PC-3 (cell line): ENCODE measurements around the gene DCTN3.

ENCODE experiments used
- CTCF ChIP-seq: fragments of 300-600 bp; sonication (generic); conservative IDR thresholded peaks from 2 replicates; pipeline ENCODE4 v1.5.1; 2017; ENCODE audit warnings: antibody characterized with exemption, low read depth, mild to moderate bottlenecking, low read length
- EZH2 ChIP-seq: fragments of 300-600 bp; sonication (generic); IDR thresholded peaks from one replicate; pipeline ENCODE4 v1.6.1; 2017; ENCODE audit warnings: antibody characterized with exemption, mild to moderate bottlenecking, low read length; ENCODE audit not compliant: unreplicated experiment
- EZH2phosphoT487 ChIP-seq: fragments of 300-600 bp; sonication (generic); IDR thresholded peaks from 2 replicates; pipeline ENCODE4 v1.6.1; 2018; ENCODE audit warnings: mild to moderate bottlenecking, antibody characterized with exemption, low read length, borderline replicate concordance

GRCh38 chr9:34637356-34638137 is 17.3 kb upstream of the DCTN3 start, which contains the start of gene SIGMAR1:
- TF ChIP-seq CTCF (no peak), EZH2 (no peak), EZH2phosphoT487 (no peak)
